Measurements from ENCODE around the gene NCSTN. TPM values are rescaled to one million over a fixed set of nuclear protein-coding genes. Genes with fewer than 3 reads are reported as not detected.

NCSTN gene
- total and polyA plus RNA-seq, 9 of the 15 experiments (the other 6 are each of a cell fraction or from before 2014, with no cell fraction given) = 21.3 to 91.1 (median 57.9) TPM

- DNase-seq (ENCODE audit: extremely low read depth in 1 of 4, low spot score in 3 of 4) = no peak
- ChIA-PET POLR2A (no interaction called here), CTCF (ENCODE audit: low intra/inter-chr PET ratio) (no interaction called here)
- Histone ChIP-seq H3K79me2 (ENCODE audit: control insufficient read depth, insufficient read depth, low read length) (peaks cover 14% of the 10 kb centered on the region; the same call in 2 of the 3 replicates), H3K4me1 (replicated peaks in 1 of 2; ENCODE audit: control insufficient read depth in 2 of 2, insufficient read depth in 2 of 2, low read length in 2 of 2) (no peaks in the 10 kb centered on the region), H3K9ac (ENCODE audit: insufficient read depth in 1 of 2, low read depth in 2 of 2, low read length in 2 of 2) (no peak overlapping the region; a peak in 1 of 4 replicates), H3K27ac (ENCODE audit: extremely low read depth, low read depth, low read length) (no peak overlapping the region), H3K36me3 (ENCODE audit: control insufficient read depth, insufficient read depth, low read length) (peaks cover 86% of the 10 kb centered on the region), H3K4me2 (ENCODE audit: insufficient read depth, low read length) (no peak overlapping the region), H3K9me3 (replicated peaks; ENCODE audit: control insufficient read depth, insufficient read depth, low read depth, low read length) (no peaks in the 10 kb centered on the region), H3K4me3 (no peak overlapping the region), H3K27me3 (ENCODE audit: control insufficient read depth in 2 of 2, insufficient read depth in 2 of 2, low read length in 2 of 2) (no peaks in the 10 kb centered on the region), H2AFZ (ENCODE audit: low read depth, low read length) (no peak overlapping the region), H3K9me1 (ENCODE audit: control insufficient read depth, insufficient read depth, low read length) (no peaks in the 10 kb centered on the region), H4K20me1 (replicated peaks; ENCODE audit: control insufficient read depth, insufficient read depth, low read length) (no peaks in the 10 kb centered on the region; the same call in 1 of the 2 replicates)
- no peak for FAIRE-seq
- intact Hi-C loops (cut with micrococcal nuclease) = no loop called here
- BruUV-seq (replicated peaks) = no TSS peak
- WGBS (ENCODE audit: insufficient coverage, low coverage, missing lambda C conversion rate) = 64% methylated on average over 2 of the region's 2 CpGs
- in situ Hi-C loops (cut with MboI) = no loop called here
- no peak for ATAC-seq
- no peak for TF ChIP-seq FOXM1 (IDR thresholded peaks at IDR 0.05; ENCODE audit: low read depth)
- no peak for TF ChIP-seq FOXM1 (CRISPR knock-in tag; IDR thresholded peaks at IDR 0.05; ENCODE audit: low read depth)
- no peak for TF ChIP-seq NR2C1 (IDR thresholded peaks at IDR 0.05)
- TF ChIP-seq NR2C1 (tag; IDR thresholded peaks at IDR 0.05) = no peak
- no peak for TF ChIP-seq HDAC3 (IDR thresholded peaks at IDR 0.05; ENCODE audit: borderline replicate concordance, partially characterized antibody)
- no peak for TF ChIP-seq SMARCA4 (IDR thresholded peaks at IDR 0.05)
- no peak for TF ChIP-seq L3MBTL2 (IDR thresholded peaks at IDR 0.05)
- TF ChIP-seq CEBPB (tag; IDR thresholded peaks at IDR 0.05) = no peak
- no peak for TF ChIP-seq ZNF212 (CRISPR knock-in tag; IDR thresholded peaks at IDR 0.05)
- TF ChIP-seq CHD7 (IDR thresholded peaks at IDR 0.05; ENCODE audit: low read depth, low read length) = no peak
Measured at GRCh38 chr1:160315359-160315758, 27.8 kb upstream of the NCSTN start.
